ENCODE data around the gene KLRD1. TPM values are rescaled to one million over a fixed set of nuclear protein-coding genes. Genes with fewer than 3 reads are reported as not detected.
"Not testable (repeated sequence)": the region's sequence is repeated elsewhere in the genome, so short reads cannot be mapped to it uniquely, and the experiment has no call there.

The KLRD1 gene
- total RNA-seq, 4 donors from 2014 or later = under 0.01 to 4.1 (median 2.1) TPM

GRCh38 chr12:10365696-10366405 is 58.2 kb downstream of the KLRD1 start:
- Histone ChIP-seq H3K4me3 (peak overlapping the region in 1 of 2 donors; percentile 58), H3K9me3 (no peaks in the 10 kb centered on the region), H3K4me1 (peaks cover 0 to 8% of the 10 kb centered on the region in 2 donors), H3K27ac (peak overlapping the region; percentile 94 to 98), H3K27me3 (no peaks in the 10 kb centered on the region), H3K36me3 (no peaks in the 10 kb centered on the region)
- intact Hi-C loops (cut with DNase I; ENCODE audit: low total_unique reads) = loop anchor here (10.0 kb wide), 1 partner anchor 151 kb away; the partner anchor contains the start of gene GABARAPL1
- peak in 1 of 4 experiments; percentile 11 for TF ChIP-seq CTCF (IDR thresholded peaks at IDR 0.05)
- TF ChIP-seq POLR2A (IDR thresholded peaks at IDR 0.05) = no peak
- DNase-seq = no peak

DNA sequence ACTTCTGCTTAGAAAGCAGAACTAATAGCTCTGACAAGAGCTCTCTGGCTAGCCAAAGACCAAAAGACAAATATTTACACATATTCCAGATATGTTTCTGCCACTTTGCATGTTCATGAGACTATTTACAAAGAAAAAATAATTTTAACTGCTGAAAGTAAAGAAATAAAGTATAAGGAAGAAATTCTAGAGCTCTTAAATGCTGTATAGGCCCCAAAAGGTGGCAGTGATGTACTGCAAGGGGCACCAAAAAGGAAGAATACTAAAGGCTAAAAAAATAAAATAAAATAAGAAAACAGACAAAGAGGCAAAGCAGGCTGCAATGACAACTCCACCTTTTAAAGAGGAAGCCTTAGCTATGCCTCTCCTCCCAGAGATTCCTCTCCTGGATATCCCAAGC is 59.2 kb downstream of the KLRD1 start:
- TF ChIP-seq POLR2A (IDR thresholded peaks at IDR 0.05) (no peak), CTCF (IDR thresholded peaks at IDR 0.05) (peak in 1 of 4 experiments; percentile 35)
- intact Hi-C loops (cut with DNase I; ENCODE audit: low total_unique reads) = loop anchor here (10.0 kb wide), 1 partner anchor 152 kb away; the partner anchor contains the start of gene GABARAPL1
- H3K27ac ChIP-seq = peak overlapping the region; percentile 94 to 98

GRCh38 chr12:10367714-10368113 is 60.0 kb downstream of the KLRD1 start:
- H3K27me3 ChIP-seq, H3K4me3 ChIP-seq, H3K36me3 ChIP-seq, H3K4me1 ChIP-seq, DNase-seq, H3K9me3 ChIP-seq: not testable (repeated sequence)
- intact Hi-C loops (cut with DNase I; ENCODE audit: low total_unique reads) = loop anchor here (10.0 kb wide), 1 partner anchor 153 kb away; the partner anchor contains the start of gene GABARAPL1
- peak overlapping the region; percentile 94 to 98 for H3K27ac ChIP-seq

More for the DNA sequence above, 59.2 kb downstream of the KLRD1 start:
- H3K4me1 ChIP-seq = peaks cover 0 to 8% of the 10 kb centered on the region in 2 donors
- H3K36me3 ChIP-seq = no peaks in the 10 kb centered on the region
- DNase-seq = no peak
- no peaks in the 10 kb centered on the region for H3K27me3 ChIP-seq
- H3K4me3 ChIP-seq = no peak overlapping the region
- no peaks in the 10 kb centered on the region for H3K9me3 ChIP-seq

DNA sequence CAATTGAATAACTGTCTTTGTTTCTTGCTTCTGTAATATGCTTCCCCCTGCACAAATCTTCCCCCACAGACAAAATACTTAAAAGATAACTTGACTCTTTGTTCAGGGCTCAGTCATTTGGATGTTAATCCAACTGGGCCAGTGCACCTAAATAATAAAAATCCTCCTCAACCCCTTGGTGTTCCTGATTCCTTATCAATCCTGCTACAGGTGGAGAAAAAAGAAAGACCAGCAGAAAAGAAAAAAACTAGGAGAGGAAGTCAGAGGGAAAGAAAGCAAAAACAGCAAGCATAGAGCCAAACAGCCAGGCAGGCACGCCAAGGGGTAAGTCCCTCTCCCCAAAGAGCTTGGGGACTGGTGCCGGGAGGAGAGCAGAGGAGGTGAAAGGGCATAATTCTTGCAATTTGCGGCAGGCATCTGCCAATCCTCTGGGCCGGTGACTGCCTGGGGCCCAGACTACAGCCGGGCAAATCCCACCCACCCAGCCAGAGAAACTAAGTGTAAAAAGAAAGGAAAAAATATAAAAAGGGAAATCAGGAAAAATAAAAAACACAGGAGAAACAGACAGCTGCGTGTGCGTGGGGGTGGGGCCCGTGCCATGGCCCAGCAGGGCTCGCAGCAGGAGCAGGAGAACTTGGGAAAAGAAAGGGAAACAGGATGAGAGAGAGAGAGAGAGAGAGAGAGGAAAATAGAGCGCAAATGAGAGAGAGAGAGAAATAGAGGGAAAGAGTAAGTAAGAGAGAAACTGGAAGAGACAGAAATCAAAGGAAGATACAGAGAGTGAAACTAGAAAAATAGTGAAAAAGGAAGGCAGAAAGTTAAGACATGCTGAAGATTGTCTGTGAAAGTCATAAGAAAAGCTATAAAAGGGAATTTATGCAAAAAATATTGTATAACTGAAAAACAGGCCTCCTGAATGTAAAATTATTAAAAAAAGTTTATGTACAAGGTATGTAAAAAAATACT is 60.8 kb downstream of the KLRD1 start:
- H3K27me3 ChIP-seq = no peaks in the 10 kb centered on the region
- intact Hi-C loops (cut with DNase I; ENCODE audit: low total_unique reads) = loop anchor here (10.0 kb wide), 1 partner anchor 154 kb away; the partner anchor contains the start of gene GABARAPL1
- peak overlapping the region; percentile 94 to 98 for H3K27ac ChIP-seq
- DNase-seq = no peak
- peak overlapping the region in 1 of 2 donors; percentile 4 for H3K4me3 ChIP-seq
- TF ChIP-seq CTCF (IDR thresholded peaks at IDR 0.05) = no peak
- TF ChIP-seq POLR2A (IDR thresholded peaks at IDR 0.05) = no peak
- no peaks in the 10 kb centered on the region for H3K9me3 ChIP-seq
- H3K36me3 ChIP-seq = no peaks in the 10 kb centered on the region
- peaks cover 0 to 8% of the 10 kb centered on the region in 2 donors for H3K4me1 ChIP-seq

DNA sequence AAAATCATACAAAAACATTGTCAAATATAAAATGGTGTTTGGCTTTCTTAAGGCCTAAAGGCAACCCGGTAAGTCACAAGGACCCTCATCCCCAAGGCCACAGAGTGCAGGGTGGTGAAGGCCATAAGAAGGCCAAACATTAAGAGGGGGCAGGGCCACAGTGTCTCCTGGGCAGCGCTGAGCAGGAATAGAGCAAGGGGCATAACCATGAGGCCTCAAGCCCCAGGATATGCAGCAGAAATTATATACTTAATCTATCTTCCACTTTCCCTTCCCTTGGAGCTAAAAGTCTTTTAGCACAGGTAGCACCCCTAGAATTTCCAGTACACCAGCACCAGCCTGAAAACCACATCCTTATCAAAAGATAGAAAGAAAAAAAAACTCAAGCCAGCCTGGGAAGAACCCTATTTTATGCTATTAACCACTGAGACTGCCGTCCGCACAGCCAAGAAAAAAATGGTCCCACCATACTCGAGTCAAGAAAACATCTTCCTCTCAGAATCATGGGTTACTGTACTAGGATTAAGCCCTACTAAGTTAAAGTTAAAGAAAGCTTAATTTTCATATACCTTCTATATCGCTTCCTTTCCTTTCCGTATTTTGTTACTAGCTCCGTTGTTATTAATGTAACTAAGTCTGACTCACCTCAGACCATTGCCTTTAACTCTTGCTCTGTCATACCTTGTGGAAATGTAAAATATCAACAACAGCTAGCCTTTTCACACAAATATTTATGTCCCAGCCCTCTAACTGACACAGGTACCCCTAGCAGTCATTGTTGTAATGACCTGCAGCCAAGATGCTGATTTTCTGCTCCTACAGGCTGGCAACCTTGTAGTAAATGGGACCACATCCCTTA is 62.1 kb downstream of the KLRD1 start:
- no peak for DNase-seq
- H3K36me3 ChIP-seq = no peaks in the 10 kb centered on the region
- H3K27me3 ChIP-seq = no peaks in the 10 kb centered on the region
- no peaks in the 10 kb centered on the region for H3K9me3 ChIP-seq
- TF ChIP-seq CTCF (IDR thresholded peaks at IDR 0.05) (no peak), POLR2A (IDR thresholded peaks at IDR 0.05) (no peak)
- peak overlapping the region; percentile 94 to 98 for H3K27ac ChIP-seq
- peaks cover 0 to 8% of the 10 kb centered on the region in 2 donors for H3K4me1 ChIP-seq
- no peak overlapping the region for H3K4me3 ChIP-seq
- intact Hi-C loops (cut with DNase I; ENCODE audit: low total_unique reads) = loop anchor here (10.0 kb wide), 1 partner anchor 155 kb away; the partner anchor contains the start of gene GABARAPL1

- H3K27ac ChIP-seq; H3K4me1 ChIP-seq; intact Hi-C loops (cut with DNase I; ENCODE audit: low total_unique reads); H3K9me3 ChIP-seq; H3K27me3 ChIP-seq; DNase-seq; H3K4me3 ChIP-seq; H3K36me3 ChIP-seq: not testable (repeated sequence)
Observed at GRCh38 chr12:10371893-10372535, 64.3 kb downstream of the KLRD1 start.
